ENCODE measurements around the gene KLHL36. TPM values are rescaled to one million over a fixed set of nuclear protein-coding genes. Genes with fewer than 3 reads are reported as not detected.

KLHL36 gene
- total and polyA plus RNA-seq, 9 of the 15 experiments (the other 6 are each of a cell fraction or from before 2014, with no cell fraction given), result 2.1 to 51.2 (median 18.5) TPM

DNA sequence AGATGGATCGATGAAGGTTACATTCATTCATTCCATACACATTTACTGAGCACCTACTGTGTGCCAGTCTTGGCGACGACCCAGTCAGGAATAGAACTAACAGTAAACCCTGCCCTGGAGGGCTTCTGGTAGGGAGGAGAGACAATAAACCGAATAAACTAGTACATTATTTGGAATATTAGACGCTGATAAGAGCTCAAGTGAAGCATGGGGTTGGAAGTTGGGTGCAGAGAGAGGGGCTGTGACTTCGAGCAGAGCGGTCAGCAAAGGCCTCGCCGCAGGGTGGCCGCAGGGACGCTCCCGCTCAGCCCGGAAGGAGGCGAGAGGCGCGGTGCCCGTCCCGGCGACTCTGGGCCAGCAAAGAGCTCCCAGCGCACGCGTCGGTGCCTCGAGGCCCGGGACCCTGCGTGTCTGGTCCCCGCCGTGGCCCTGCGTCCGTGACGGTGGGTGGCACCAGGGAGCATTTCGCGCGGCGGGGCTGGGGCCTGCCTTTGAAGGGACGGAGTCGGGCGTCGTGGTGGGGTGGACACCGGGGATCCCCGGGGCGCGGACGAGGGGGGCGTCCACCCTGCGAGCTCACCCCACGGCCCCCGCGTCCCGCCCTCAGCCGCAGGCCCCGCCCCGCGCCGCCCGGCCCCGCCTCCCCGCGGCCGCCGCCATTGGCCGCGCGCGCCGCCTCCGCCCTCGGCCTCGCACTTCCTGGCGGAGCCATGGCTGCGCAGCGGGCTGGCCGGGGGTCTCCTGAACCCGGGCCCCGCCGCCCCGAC is at the start of gene KLHL36 (continued):
- TF ChIP-seq, protein P1, sequence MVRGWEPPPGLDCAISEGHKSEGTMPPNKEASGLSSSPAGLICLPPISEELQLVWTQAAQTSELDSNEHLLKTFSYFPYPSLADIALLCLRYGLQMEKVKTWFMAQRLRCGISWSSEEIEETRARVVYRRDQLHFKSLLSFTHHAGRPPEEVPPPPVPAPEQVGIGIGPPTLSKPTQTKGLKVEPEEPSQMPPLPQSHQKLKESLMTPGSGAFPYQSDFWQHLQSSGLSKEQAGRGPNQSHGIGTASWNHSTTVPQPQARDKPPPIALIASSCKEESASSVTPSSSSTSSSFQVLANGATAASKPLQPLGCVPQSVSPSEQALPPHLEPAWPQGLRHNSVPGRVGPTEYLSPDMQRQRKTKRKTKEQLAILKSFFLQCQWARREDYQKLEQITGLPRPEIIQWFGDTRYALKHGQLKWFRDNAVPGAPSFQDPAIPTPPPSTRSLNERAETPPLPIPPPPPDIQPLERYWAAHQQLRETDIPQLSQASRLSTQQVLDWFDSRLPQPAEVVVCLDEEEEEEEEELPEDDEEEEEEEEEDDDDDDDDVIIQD (CRISPR knock-in tag; IDR thresholded peaks at IDR 0.05), result no peak
- no peak for TF ChIP-seq BDP1 (IDR thresholded peaks at IDR 0.05; ENCODE audit: insufficient read depth, insufficient read length)
- 0 out of 4 replicates have a peak, but pooled peaks of 1 of the 2 experiments have one; percentile 4 for TF ChIP-seq RCOR1 (IDR thresholded peaks at IDR 0.05; ENCODE audit: borderline replicate concordance in 1 of 2, low read depth in 2 of 2, low read length in 2 of 2)
- TF ChIP-seq, protein P2, sequence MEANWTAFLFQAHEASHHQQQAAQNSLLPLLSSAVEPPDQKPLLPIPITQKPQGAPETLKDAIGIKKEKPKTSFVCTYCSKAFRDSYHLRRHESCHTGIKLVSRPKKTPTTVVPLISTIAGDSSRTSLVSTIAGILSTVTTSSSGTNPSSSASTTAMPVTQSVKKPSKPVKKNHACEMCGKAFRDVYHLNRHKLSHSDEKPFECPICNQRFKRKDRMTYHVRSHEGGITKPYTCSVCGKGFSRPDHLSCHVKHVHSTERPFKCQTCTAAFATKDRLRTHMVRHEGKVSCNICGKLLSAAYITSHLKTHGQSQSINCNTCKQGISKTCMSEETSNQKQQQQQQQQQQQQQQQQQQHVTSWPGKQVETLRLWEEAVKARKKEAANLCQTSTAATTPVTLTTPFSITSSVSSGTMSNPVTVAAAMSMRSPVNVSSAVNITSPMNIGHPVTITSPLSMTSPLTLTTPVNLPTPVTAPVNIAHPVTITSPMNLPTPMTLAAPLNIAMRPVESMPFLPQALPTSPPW (CRISPR knock-in tag; IDR thresholded peaks at IDR 0.05), result peak; percentile 95
- TF ChIP-seq MYBL2 (IDR thresholded peaks at IDR 0.05; ENCODE audit: low read depth), result no peak
- 0 out of 2 replicates have a peak, but pooled peaks have one; percentile 37 for TF ChIP-seq MYBL2 (CRISPR knock-in tag; IDR thresholded peaks at IDR 0.05; ENCODE audit: borderline replicate concordance)
- peak; percentile 82 for TF ChIP-seq CXXC5 (CRISPR knock-in tag; IDR thresholded peaks at IDR 0.05)
- TF ChIP-seq CBX1 (IDR thresholded peaks at IDR 0.05; ENCODE audit: low read depth), result peak; percentile 72; the same call in 1 of the 2 replicates
- TF ChIP-seq, protein P3, sequence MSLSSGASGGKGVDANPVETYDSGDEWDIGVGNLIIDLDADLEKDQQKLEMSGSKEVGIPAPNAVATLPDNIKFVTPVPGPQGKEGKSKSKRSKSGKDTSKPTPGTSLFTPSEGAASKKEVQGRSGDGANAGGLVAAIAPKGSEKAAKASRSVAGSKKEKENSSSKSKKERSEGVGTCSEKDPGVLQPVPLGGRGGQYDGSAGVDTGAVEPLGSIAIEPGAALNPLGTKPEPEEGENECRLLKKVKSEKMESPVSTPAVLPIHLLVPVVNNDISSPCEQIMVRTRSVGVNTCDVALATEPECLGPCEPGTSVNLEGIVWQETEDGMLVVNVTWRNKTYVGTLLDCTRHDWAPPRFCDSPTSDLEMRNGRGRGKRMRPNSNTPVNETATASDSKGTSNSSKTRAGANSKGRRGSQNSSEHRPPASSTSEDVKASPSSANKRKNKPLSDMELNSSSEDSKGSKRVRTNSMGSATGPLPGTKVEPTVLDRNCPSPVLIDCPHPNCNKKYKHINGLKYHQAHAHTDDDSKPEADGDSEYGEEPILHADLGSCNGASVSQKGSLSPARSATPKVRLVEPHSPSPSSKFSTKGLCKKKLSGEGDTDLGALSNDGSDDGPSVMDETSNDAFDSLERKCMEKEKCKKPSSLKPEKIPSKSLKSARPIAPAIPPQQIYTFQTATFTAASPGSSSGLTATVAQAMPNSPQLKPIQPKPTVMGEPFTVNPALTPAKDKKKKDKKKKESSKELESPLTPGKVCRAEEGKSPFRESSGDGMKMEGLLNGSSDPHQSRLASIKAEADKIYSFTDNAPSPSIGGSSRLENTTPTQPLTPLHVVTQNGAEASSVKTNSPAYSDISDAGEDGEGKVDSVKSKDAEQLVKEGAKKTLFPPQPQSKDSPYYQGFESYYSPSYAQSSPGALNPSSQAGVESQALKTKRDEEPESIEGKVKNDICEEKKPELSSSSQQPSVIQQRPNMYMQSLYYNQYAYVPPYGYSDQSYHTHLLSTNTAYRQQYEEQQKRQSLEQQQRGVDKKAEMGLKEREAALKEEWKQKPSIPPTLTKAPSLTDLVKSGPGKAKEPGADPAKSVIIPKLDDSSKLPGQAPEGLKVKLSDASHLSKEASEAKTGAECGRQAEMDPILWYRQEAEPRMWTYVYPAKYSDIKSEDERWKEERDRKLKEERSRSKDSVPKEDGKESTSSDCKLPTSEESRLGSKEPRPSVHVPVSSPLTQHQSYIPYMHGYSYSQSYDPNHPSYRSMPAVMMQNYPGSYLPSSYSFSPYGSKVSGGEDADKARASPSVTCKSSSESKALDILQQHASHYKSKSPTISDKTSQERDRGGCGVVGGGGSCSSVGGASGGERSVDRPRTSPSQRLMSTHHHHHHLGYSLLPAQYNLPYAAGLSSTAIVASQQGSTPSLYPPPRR (CRISPR knock-in tag; IDR thresholded peaks at IDR 0.05; ENCODE audit: borderline replicate concordance), result no peak
- TF ChIP-seq MYC (IDR thresholded peaks at IDR 0.05; ENCODE audit: low read depth, low read length), result peak; percentile 52
- no peak for TF ChIP-seq MYC (CRISPR knock-in tag; IDR thresholded peaks at IDR 0.05; ENCODE audit: borderline replicate concordance, low read depth)
- TF ChIP-seq TEAD4 (IDR thresholded peaks at IDR 0.05; ENCODE audit: low read length), result no peak
- TF ChIP-seq TEAD4 (CRISPR knock-in tag; IDR thresholded peaks at IDR 0.05; ENCODE audit: borderline replicate concordance), result 0 out of 2 replicates have a peak, but pooled peaks have one; percentile 42
- no peak for TF ChIP-seq ZNF146 (CRISPR knock-in tag; IDR thresholded peaks at IDR 0.05; ENCODE audit: unreplicated experiment)
- 0 out of 2 replicates have a peak, but pooled peaks have one; percentile 21 for TF ChIP-seq DMBX1 (CRISPR knock-in tag; IDR thresholded peaks at IDR 0.05; ENCODE audit: borderline replicate concordance)
- TF ChIP-seq ATF1 (CRISPR knock-in tag; IDR thresholded peaks at IDR 0.05), result no peak
- peak; percentile 68 for TF ChIP-seq ATF1 (tag; IDR thresholded peaks at IDR 0.05)
